Astrocyte of the cerebellum (primary cell): ENCODE data around the gene S100A5.

Experiments used
- DNase-seq: peaks from one replicate; pipeline ENCODE4 v3.0.0-alpha.2; 2011; ENCODE audit warnings: low read depth
- H3K4me3 ChIP-seq: 2 replicates; pipeline ENCODE4 v1.5.1; 2011; ENCODE audit warnings: mild to moderate bottlenecking, low read depth, low read length, moderate library complexity
- CTCF ChIP-seq: IDR thresholded peaks from 2 replicates; pipeline ENCODE4 v1.5.1; 2012; ENCODE audit warnings: low read length, low read depth, moderate library complexity, mild to moderate bottlenecking; ENCODE audit errors: missing control alignments
- in situ Hi-C: cut with HindIII; loops from 2 replicates; pipeline ENCODE4 v1.10.0; 2017; ENCODE audit warnings: low sequenced_read_pairs

The S100A5 gene

DNA sequence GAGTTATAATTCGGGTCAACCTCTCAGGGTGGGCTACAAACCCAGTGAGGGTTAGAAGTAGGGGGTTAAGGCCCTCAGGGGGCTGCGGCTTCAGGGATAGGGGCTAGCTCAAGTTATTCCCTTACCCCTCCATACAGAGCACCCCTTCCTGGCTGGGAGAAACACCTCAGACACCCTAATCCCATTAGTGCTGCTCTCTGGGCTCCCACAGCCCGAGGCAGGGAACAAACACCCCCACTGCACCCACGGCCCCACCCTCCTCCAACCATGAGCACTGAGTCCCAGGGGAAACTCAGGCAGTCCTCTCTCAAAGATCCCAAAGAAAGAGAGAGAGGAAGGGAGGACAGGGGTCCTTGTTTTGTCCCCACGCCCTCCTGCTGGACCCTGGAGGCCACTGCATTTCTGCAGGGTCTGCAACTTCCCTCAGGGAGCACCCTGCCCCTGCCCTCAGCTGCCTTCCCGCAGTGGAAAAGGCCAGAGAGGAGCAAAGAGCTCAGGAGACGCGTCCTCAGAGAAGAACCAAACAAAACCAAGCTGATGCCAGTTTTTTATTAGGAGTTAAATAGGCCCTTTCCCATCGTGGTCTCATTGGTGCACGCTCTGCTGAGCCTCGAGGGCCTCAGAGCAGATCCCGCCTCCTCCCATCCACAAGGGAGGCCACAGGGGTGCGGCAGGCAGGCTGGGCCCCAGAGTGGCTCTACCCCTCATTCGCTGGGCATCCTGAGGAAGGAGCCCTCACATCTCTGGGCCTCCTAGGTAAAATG lies 6.2 kb upstream of the S100A5 start:
- no peak for DNase-seq
- no peak overlapping the region for H3K4me3 ChIP-seq
- in situ Hi-C loops = no loop called here
- TF ChIP-seq CTCF = no peak

DNA sequence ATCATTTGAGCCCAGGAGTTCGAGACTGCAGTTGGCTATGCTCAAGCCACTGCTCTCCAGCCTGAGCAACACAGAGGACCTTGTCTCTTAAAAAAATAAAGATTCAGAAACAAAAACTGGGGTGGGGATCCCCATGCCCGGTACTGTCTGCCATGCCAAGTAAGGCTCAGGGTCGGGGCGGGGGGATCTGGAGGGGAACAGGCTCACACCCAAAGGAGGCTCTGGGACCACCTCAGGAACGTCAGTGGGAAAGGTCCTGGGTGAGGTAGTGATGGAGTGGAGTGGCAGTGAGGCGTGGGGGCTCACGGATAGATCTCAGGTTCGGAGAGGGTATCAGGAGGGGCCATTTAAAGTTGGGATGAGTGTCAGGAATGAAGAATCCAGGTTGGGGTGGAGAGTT lies 5.6 kb upstream of the S100A5 start:
- no peak for DNase-seq
- in situ Hi-C loops = no loop called here
- no peak overlapping the region for H3K4me3 ChIP-seq
- no peak for TF ChIP-seq CTCF

DNA sequence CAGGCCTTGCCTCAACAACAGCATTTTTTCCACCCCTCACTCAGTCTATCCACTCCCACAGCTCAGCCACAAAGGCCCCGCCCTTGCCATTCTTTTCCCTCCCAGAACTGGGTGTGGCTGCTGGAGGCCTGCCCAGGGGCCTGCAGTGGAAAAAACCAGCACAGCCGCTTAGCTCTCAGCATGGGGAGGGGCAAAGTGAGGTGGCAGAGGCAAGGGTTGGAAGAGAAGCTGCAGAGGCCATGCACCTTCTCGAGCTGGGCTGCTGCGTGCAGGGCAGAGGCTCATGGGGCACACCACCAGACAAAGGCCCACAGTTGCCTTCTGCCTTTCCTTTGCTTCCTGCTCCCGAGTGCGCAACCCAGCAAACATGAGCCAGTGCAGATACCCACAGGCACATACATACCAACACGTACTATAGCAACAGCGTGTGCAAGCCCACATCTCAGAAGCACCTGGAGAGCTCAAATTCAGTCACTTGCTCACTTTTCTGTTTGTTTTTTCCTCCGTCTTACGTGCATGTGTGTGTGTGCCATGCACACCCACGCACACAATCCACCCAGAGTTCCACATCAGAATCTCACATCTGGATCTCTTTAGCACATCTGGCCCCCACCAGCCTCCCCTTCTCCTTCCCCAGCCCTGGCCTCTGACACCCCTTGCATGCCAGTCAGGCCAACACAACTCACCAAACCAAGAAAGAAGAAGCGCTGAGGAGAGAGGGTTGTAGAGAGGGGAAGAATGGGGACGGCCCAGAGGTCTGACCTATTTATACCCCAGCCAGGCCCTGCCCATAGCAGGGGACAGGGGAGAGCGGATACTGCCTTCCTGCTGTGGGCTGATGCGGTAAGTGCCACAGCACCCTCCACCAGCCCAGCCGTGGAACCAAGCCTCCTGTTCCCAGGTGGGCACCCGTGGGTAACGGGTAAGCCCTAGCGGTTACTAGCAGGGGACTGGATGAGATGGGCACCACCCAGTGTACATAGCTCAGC lies 4.6 kb upstream of the S100A5 start, which contains the start of gene S100A4:
Gene S100A4 (minus strand): TSS at position 740 of the 989 bp plus-strand sequence. CDS start 1,012 bp downstream, outside the sequence.
- peak; percentile 64 for DNase-seq
- no peak within 1 kb of the TSS for H3K4me3 ChIP-seq
- TF ChIP-seq CTCF = no peak
- in situ Hi-C loops = no loop called here

DNA sequence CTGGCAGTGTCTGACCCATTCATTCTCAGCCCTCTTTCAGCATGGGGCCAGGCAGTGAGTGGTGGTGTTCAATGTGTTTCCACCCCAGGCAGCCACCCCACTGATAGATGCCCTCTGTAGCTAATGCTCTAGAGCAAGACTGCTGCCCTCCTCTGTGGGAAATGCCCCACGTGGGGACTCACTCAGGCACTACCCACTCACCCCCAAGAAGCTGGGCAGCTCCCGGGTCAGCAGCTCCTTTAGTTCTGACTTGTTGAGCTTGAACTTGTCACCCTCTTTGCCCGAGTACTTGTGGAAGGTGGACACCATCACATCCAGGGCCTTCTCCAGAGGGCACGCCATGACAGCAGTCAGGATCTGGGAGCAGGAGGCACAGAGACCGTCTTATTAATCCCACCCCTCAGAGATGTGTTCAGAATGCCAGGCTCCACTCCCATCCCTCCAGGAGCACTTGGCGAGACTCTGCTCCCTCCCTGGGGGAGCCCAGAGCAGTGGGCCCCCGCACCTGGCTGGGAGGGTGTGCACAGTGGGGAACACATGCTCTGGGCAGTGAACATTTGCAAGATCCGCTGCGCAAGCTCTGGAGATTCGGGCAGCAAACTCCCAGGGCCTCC lies 3.8 kb upstream of the S100A5 start:
- in situ Hi-C loops = no loop called here
- TF ChIP-seq CTCF = no peak
- no peak for DNase-seq
- no peak overlapping the region for H3K4me3 ChIP-seq

DNA sequence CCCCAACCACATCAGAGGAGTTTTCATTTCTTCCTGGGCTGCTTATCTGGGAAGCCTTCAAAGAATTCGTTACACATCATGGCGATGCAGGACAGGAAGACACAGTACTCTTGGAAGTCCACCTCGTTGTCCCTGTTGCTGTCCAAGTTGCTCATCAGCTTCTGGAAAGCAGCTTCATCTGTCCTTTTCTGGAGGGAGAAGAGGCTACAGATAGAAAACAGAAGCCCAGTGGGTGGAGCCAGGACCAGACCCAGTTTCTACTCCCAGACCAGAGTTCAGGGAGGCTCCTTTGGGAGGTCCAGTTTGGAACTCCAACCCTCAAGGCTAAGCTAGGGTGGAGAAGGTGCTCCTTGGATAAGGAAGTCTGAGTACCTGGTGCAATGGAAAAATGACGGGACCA lies 3.0 kb upstream of the S100A5 start:
- no peak overlapping the region for H3K4me3 ChIP-seq
- TF ChIP-seq CTCF = no peak
- in situ Hi-C loops = no loop called here
- DNase-seq = no peak
